GM12878 (cell line): ENCODE measurements around the gene ABCA4. TPM values are rescaled to one million over a fixed set of nuclear protein-coding genes. Genes with fewer than 3 reads are reported as not detected.
"Not testable (repeated sequence)": the region's sequence is repeated elsewhere in the genome, so short reads cannot be mapped to it uniquely, and the experiment has no call there.

ENCODE experiments used
- ATAC-seq: fragments of 200-7000 bp; cut with Tn5 transposase; 3 replicates; pipeline ENCODE4 v1.9.1; 2020; ENCODE audit warnings: mild to moderate bottlenecking, moderate library complexity
- BruUV-seq: library from RNA; stranded (reverse); fragments of 400-500 nt; replicated peaks from 2 replicates; lab custom pipeline; 2021; lab: Mats Ljungman, UMichigan
- CTCF ChIA-PET: fragments of 300-600 bp; sonication (Branson Sonifier 250); formaldehyde crosslinking; extraction: SDS; loops from one replicate; lab custom pipeline; 2021; ENCODE audit warnings: inconsistent platforms; lab: Yijun Ruan, JAX
- POLR2A ChIA-PET: fragments of 350-600 bp; formaldehyde crosslinking; extraction: SDS; loops from one replicate; lab custom pipeline; 2021; ENCODE audit warnings: inconsistent platforms; lab: Charles Lee
- RAD21 ChIA-PET: fragments of 300-600 bp; sonication (Branson Sonifier 250); formaldehyde crosslinking; loops from one replicate; lab custom pipeline; 2023; ENCODE audit warnings: antibody characterized with exemption; ENCODE audit not compliant: unreplicated experiment; lab: Charles Lee
- SMC1A ChIA-PET: fragments of 300-600 bp; sonication (Branson Sonifier 250); formaldehyde crosslinking; loops from one replicate; lab custom pipeline; 2023; ENCODE audit not compliant: unreplicated experiment, uncharacterized antibody; lab: Charles Lee
- DNase-seq: peaks from one replicate; pipeline ENCODE4 v3.0.0-alpha.2; 2011; ENCODE audit warnings: low read depth, low spot score
- FAIRE-seq: peaks from 3 replicates; lab custom pipeline; 2011; peaks lifted over from hg19 to GRCh38; lab: Jason Lieb, UNC
- H2AFZ ChIP-seq: 2 replicates; pipeline ENCODE4 v1.6.0; 2011; ENCODE audit warnings: low read depth, low read length, control low read depth; ENCODE audit not compliant: control insufficient read depth
- H3K27ac ChIP-seq: 2 replicates; pipeline ENCODE4 v1.5.1; 2011; ENCODE audit warnings: control low read depth; ENCODE audit not compliant: control insufficient read depth, insufficient read depth
- H3K27me3 ChIP-seq, 2 experiments: replicated peaks in 1 of 2; 2 replicates each; pipeline versions ENCODE4 v1.6.0 to v1.6.1; 2011; ENCODE audit warnings: low read length in 1 of 2; ENCODE audit not compliant: control insufficient read depth in 2 of 2, insufficient read depth in 2 of 2
- H3K36me3 ChIP-seq, 2 experiments: 2 replicates each; pipeline ENCODE4 v1.5.1; 2011; ENCODE audit warnings: low read length in 1 of 2; ENCODE audit not compliant: control insufficient read depth in 2 of 2, insufficient read depth in 2 of 2
- H3K4me1 ChIP-seq: 2 replicates; pipeline ENCODE4 v1.6.1; 2011; ENCODE audit warnings: mild to moderate bottlenecking, low read length, moderate library complexity, mixed read lengths; ENCODE audit not compliant: control insufficient read depth, insufficient read depth
- H3K4me2 ChIP-seq: 2 replicates; pipeline ENCODE4 v1.6.0; 2011; ENCODE audit warnings: control low read depth; ENCODE audit not compliant: control insufficient read depth, insufficient read depth
- H3K4me3 ChIP-seq: fragments of 200-600 bp; sonication (generic); 2 replicates; pipeline ENCODE4 v1.5.1; 2016
- H3K79me2 ChIP-seq: 2 replicates; pipeline ENCODE4 v1.6.0; 2011; ENCODE audit warnings: low read length; ENCODE audit not compliant: control insufficient read depth, insufficient read depth
- H3K9ac ChIP-seq: 2 replicates; pipeline ENCODE4 v1.8.0; 2011; ENCODE audit warnings: low read length, control low read depth, mixed read lengths; ENCODE audit not compliant: control insufficient read depth, insufficient read depth
- H3K9me3 ChIP-seq: replicated peaks from 3 replicates; pipeline ENCODE4 v1.5.1; 2011; ENCODE audit warnings: mild to moderate bottlenecking, low read length; ENCODE audit not compliant: control insufficient read depth, insufficient read depth
- H4K20me1 ChIP-seq: 2 replicates; pipeline ENCODE4 v1.6.0; 2011; ENCODE audit not compliant: control insufficient read depth, insufficient read depth
- BCL11A ChIP-seq: IDR thresholded peaks from 2 replicates; pipeline ENCODE4 v1.6.1; 2011; ENCODE audit warnings: low read depth, low read length
- EP300 ChIP-seq, 2 experiments: fragments of 150-350 bp in 1 of 2; IDR thresholded peaks; 2 replicates each; pipeline ENCODE4 v1.6.1; 2011 to 2012; ENCODE audit warnings: low read depth in 2 of 2, low read length in 2 of 2, borderline replicate concordance in 1 of 2, improper control_type of control experiment in 1 of 2, inconsistent platforms in 1 of 2; ENCODE audit not compliant: control insufficient read depth in 1 of 2
- HDAC2 ChIP-seq: fragments of 200-600 bp; sonication (generic); IDR thresholded peaks from 2 replicates; pipeline ENCODE4 v1.6.1; 2017
- HDAC6 ChIP-seq: fragments of 200-600 bp; sonication (generic); IDR thresholded peaks from one replicate; pipeline ENCODE4 v1.8.0; 2017; ENCODE audit warnings: antibody characterized with exemption; ENCODE audit not compliant: unreplicated experiment
- IKZF1 ChIP-seq: fragments of 450-650 bp; conservative IDR thresholded peaks from 2 replicates; pipeline ENCODE4 v1.6.1; 2017; ENCODE audit warnings: antibody characterized with exemption, mild to moderate bottlenecking
- MTA2 ChIP-seq: fragments of 450-650 bp; IDR thresholded peaks from 2 replicates; pipeline ENCODE4 v1.6.1; 2016; ENCODE audit warnings: low read depth, mild to moderate bottlenecking, moderate library complexity
- MTA3 ChIP-seq: IDR thresholded peaks from 2 replicates; pipeline ENCODE4 v1.6.1; 2012; ENCODE audit warnings: low read length, inconsistent platforms, borderline replicate concordance
- PAX5 ChIP-seq: IDR thresholded peaks from 2 replicates; pipeline ENCODE4 v1.6.1; 2011; ENCODE audit warnings: low read depth, low read length, borderline replicate concordance
- RUNX3 ChIP-seq: IDR thresholded peaks from 2 replicates; pipeline ENCODE4 v1.6.1; 2012; ENCODE audit warnings: low read length, inconsistent platforms
- STAT3 ChIP-seq: IDR thresholded peaks from 2 replicates; pipeline ENCODE4 v1.6.1; 2011; ENCODE audit warnings: low read depth, low read length, improper control_type of control experiment
- SUPT20H ChIP-seq: IDR thresholded peaks from 2 replicates; pipeline ENCODE4 v1.6.1; 2011; ENCODE audit warnings: low read depth, mild to moderate bottlenecking, low read length, moderate library complexity, borderline replicate concordance; ENCODE audit not compliant: control insufficient read depth
- TBL1XR1 ChIP-seq: IDR thresholded peaks from 2 replicates; pipeline ENCODE4 v1.6.1; 2012; ENCODE audit warnings: low read depth, low read length, improper control_type of control experiment
- YBX1 ChIP-seq: fragments of 450-650 bp; IDR thresholded peaks from 2 replicates; pipeline ENCODE4 v1.6.1; 2016; ENCODE audit warnings: antibody characterized with exemption
- ZBTB4 ChIP-seq: fragments of 450-650 bp; formaldehyde crosslinking; IDR thresholded peaks from 2 replicates; pipeline ENCODE4 v1.4.0; 2022; ENCODE audit warnings: mild to moderate bottlenecking, moderate library complexity
- ZNF622 ChIP-seq: fragments of 450-650 bp; IDR thresholded peaks from 2 replicates; pipeline ENCODE4 v1.6.1; 2017; ENCODE audit warnings: mild to moderate bottlenecking, inconsistent platforms
- ZSCAN29 ChIP-seq: fragments of 450-650 bp; IDR thresholded peaks from 2 replicates; pipeline ENCODE4 v1.6.1; 2017; ENCODE audit warnings: mild to moderate bottlenecking, moderate library complexity
- WGBS: methylation state at CpG from one replicate; pipeline ENCODE4 v1.1.6; 2016; ENCODE audit warnings: low lambda C conversion rate; ENCODE audit not compliant: insufficient replicate concordance, insufficient coverage; ENCODE audit errors: missing lambda C conversion rate; 5-methylcytosine and 5-hydroxymethylcytosine counted together
- in situ Hi-C: fragments of 300-500 bp; cut with MboI; formaldehyde crosslinking; loops from 9 replicates; pipeline ENCODE4 v1.14.3; 2018; ENCODE audit warnings: mixed read lengths
- intact Hi-C: fragments of 100-400 bp; cut with micrococcal nuclease; formaldehyde crosslinking; loops from one replicate; pipeline ENCODE4 v1.14.2; 2022; ENCODE audit not compliant: unreplicated experiment
- polyA plus RNA-seq, 11 experiments: library from polyadenylated mRNA; depleted of rRNA in 4 of 11; unstranded in 6 of 11; stranded (reverse) in 5 of 11; fragments of >200 nt; fragmentation: Nextera tagmentation in 4 of 11; fragmentation: Illumina TruSeq in 1 of 11; extraction: Ambion mirVana in 4 of 11; extraction: Trizol in 1 of 11; gene quantifications; 1 replicate in 1 of 11; 2 replicates in 10 of 11; pipeline versions ENCODE4 v1.2.1 to v1.2.3, GENCODE V29; 2011 to 2016; ENCODE audit warnings: inconsistent platforms in 2 of 11, missing spikeins in 2 of 11, low read depth in 1 of 11
- total RNA-seq, 4 experiments: library from RNA; depleted of rRNA in 3 of 4; stranded (reverse); fragments of >200 nt in 3 of 4; fragmentation: Illumina TruSeq in 1 of 4; extraction: Trizol in 1 of 4; gene quantifications; 2 replicates each; pipeline versions ENCODE4 v1.2.1 to v1.2.3, GENCODE V29; 2013 to 2021

ABCA4 gene
- total and polyA plus RNA-seq, 10 of the 15 experiments (the other 5 are each of a cell fraction or from before 2014, with no cell fraction given): 0.03 to 0.28 (median 0.11) TPM; not detected in 3

- in situ Hi-C loops: no loop called here
- BruUV-seq: no TSS peak
- Histone ChIP-seq H3K27ac (no peak overlapping the region), H3K9me3 (peaks cover 5% of the 10 kb centered on the region; the same call in 2 of the 3 replicates), H3K4me2 (no peak overlapping the region), H3K9ac (no peak overlapping the region), H4K20me1 (no peaks in the 10 kb centered on the region), H3K27me3 (no peaks in the 10 kb centered on the region), H3K79me2 (no peaks in the 10 kb centered on the region), H3K4me3 (no peak overlapping the region), H3K4me1 (no peaks in the 10 kb centered on the region), H3K36me3 (no peaks in the 10 kb centered on the region), H2AFZ (no peak overlapping the region)
- ChIA-PET POLR2A (no interaction called here), RAD21 (no interaction called here), CTCF (no interaction called here), SMC1A (no interaction called here)
- intact Hi-C loops: no loop called here
- TF ChIP-seq BCL11A (no peak), ZNF622 (no peak), YBX1 (no peak), RUNX3 (no peak), HDAC2 (no peak), IKZF1 (no peak), MTA2 (no peak), MTA3 (no peak), ZBTB4 (CRISPR knock-in tag) (no peak), PAX5 (no peak), EP300 (IDR thresholded peaks at IDR 0.05; ENCODE audit: borderline replicate concordance in 1 of 2, control insufficient read depth in 1 of 2, low read depth in 2 of 2, low read length in 2 of 2) (no peak), STAT3 (no peak), SUPT20H (no peak), ZSCAN29 (no peak), TBL1XR1 (no peak), HDAC6 (no peak)
- ATAC-seq (no peak), DNase-seq (no peak), FAIRE-seq (no peak)
- 0% methylated on average over 1 of the region's 1 CpG for WGBS
Measured at GRCh38 chr1:93955765-93956164, 165.2 kb downstream of the ABCA4 start.

GRCh38 chr1:93947002-93947686 lies 173.8 kb downstream of the ABCA4 start:
- H3K27ac ChIP-seq, FAIRE-seq, H3K4me1 ChIP-seq, H3K79me2 ChIP-seq, BruUV-seq, H3K4me3 ChIP-seq, H3K27me3 ChIP-seq, H3K4me2 ChIP-seq, H3K36me3 ChIP-seq, H2AFZ ChIP-seq, ATAC-seq, RAD21 ChIA-PET, H3K9ac ChIP-seq, H4K20me1 ChIP-seq, POLR2A ChIA-PET, in situ Hi-C loops, DNase-seq, CTCF ChIA-PET, intact Hi-C loops, H3K9me3 ChIP-seq: not testable (repeated sequence)
- SMC1A ChIA-PET: interaction anchor here (0.6 kb wide), 1 partner anchor 407 kb away, joined by 3 read pairs; no protein-coding TSS in a partner anchor
- WGBS: 55% methylated on average over 2 of the region's 2 CpGs
